Measurements from ENCODE around the gene MATN4. TPM values are rescaled to one million over a fixed set of nuclear protein-coding genes. Genes with fewer than 3 reads are reported as not detected.

MATN4 gene
- polyA plus RNA-seq, 2 donors, result 0.08 TPM

Other genes starting within 250 kb of the MATN4 start
- under 1 TPM; 0.04 to 0.15 TPM for gene KCNS1, start 207.2 kb downstream of the MATN4 start, polyA plus RNA-seq
- 1 to 10 TPM; 4.5 to 6.4 TPM for gene WFDC5, start 193.1 kb downstream of the MATN4 start, polyA plus RNA-seq
- gene WFDC12, start 183.8 kb downstream of the MATN4 start, polyA plus RNA-seq, result 1 to 10 TPM; 2.2 to 4.3 TPM
- 1,000 to 10,000 TPM in 1 of 2 donors, 100 to 1,000 TPM in 1; 430 to 2,639 TPM for gene PI3, start 133.4 kb downstream of the MATN4 start, polyA plus RNA-seq
- gene SEMG1, start 101.3 kb downstream of the MATN4 start, polyA plus RNA-seq, result not detected
- gene SEMG2, start 86.9 kb downstream of the MATN4 start, polyA plus RNA-seq, result not detected
- 1,000 to 10,000 TPM; 1,481 to 1,882 TPM for gene SLPI, start 53.7 kb downstream of the MATN4 start, polyA plus RNA-seq
- gene RBPJL, start 1.5 kb downstream of the MATN4 start, polyA plus RNA-seq, result under 1 TPM; 0.04 TPM
- 10 to 100 TPM; 49.4 to 64.6 TPM for gene SDC4, start 40.1 kb upstream of the MATN4 start, polyA plus RNA-seq
- gene SYS1, start 54.9 kb upstream of the MATN4 start, polyA plus RNA-seq, result 10 to 100 TPM in 1 of 2 donors, 1 to 10 TPM in 1; 8.4 to 16.5 TPM
- under 1 TPM in 1 of 2 donors, not detected in 1; 0.13 TPM for gene TP53TG5, start 70.0 kb upstream of the MATN4 start, polyA plus RNA-seq
- 10 to 100 TPM; 31.0 to 65.1 TPM for gene DBNDD2, start 100.0 kb upstream of the MATN4 start, polyA plus RNA-seq
- gene PIGT, start 107.8 kb upstream of the MATN4 start, polyA plus RNA-seq, result 10 to 100 TPM; 38.7 to 40.9 TPM
- gene WFDC2, start 161.5 kb upstream of the MATN4 start, polyA plus RNA-seq, result 1 to 10 TPM; 3.3 to 6.1 TPM
- gene SPINT3, start 207.3 kb upstream of the MATN4 start, polyA plus RNA-seq, result not detected
- not detected for gene WFDC6, start 231.2 kb upstream of the MATN4 start, polyA plus RNA-seq
- gene EPPIN, start 239.1 kb upstream of the MATN4 start, polyA plus RNA-seq, result not detected

Data from esophagus (tissue), 2 donors.